HG02763 (cell line): ENCODE measurements around the gene SEC24B.

Experiments
- ATAC-seq: cut with Tn5 transposase; IDR thresholded peaks from one replicate; pipeline ENCODE4 v1.9.1; 2021; ENCODE audit warnings: mild to moderate bottlenecking, moderate library complexity; ENCODE audit not compliant: unreplicated experiment

Gene SEC24B

DNA sequence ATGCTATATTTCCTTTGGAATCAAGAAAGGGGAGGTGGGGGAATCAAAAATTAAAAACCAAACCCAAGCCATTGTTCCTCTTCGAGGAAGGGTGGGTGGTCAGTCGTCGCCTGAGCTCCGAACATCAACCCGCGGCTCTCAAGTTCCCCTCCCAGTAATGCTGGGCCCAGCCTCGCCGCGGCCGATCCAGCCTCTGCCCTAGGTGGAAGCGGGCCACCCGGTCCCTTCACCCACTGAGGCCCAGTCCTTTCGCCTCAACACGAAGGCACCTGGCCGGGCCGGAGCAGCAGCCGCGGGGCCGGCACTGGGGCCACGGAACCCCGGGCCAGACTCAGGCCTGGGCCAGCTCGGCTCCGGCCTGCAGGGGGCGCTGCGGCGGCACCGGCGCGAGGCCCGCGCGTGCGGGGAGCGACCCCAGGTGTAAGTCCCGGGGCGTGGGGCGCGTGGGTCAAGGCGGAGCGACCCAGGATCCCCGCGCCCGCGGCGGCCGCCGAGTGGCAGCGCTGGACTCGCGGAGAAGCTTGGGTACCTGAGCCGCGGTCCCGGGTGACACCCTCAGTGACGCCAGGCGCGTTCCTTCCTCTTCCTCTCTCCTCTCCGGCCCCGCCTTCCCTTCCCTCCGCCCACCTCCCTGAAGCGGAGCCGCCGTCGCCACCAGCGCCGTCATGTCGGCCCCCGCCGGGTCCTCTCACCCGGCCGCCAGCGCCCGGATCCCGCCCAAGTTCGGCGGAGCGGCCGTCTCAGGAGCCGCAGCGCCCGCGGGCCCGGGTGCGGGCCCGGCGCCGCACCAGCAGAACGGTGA is at the start of gene SEC24B:
Gene SEC24B (plus strand): TSS at position 611 of the 802 bp plus-strand sequence. CDS start 55 bp downstream, at position 666.
- ATAC-seq: peak; percentile 92

- no peak for ATAC-seq
Measured at GRCh38 chr4:109383823-109384222, 49.8 kb upstream of the SEC24B start.

DNA sequence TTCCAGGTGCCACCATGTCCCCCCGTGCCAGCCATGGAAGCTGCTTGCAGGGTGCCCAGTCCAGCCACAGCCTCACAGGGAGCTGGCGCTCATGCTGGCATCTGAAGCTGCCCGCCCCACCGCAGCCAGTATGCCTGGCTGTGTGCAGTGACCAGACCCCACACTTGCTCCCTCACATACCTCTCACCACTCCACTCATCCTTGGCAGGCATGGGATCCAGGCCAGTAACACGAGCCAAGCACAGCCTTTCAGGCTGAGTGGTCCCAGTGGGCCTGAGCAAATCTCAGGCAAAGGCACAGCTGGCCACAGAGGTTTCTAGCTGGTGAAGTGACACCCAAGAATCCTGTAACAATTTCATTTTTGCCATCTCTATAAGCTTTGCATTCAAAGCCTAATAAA is 48.4 kb upstream of the SEC24B start:
- no peak for ATAC-seq

GRCh38 chr4:109389369-109390114 is 44.1 kb upstream of the SEC24B start:
- peak; percentile 60 for ATAC-seq

- ATAC-seq: no peak
Measured at GRCh38 chr4:109390115-109390768, 43.4 kb upstream of the SEC24B start.

DNA sequence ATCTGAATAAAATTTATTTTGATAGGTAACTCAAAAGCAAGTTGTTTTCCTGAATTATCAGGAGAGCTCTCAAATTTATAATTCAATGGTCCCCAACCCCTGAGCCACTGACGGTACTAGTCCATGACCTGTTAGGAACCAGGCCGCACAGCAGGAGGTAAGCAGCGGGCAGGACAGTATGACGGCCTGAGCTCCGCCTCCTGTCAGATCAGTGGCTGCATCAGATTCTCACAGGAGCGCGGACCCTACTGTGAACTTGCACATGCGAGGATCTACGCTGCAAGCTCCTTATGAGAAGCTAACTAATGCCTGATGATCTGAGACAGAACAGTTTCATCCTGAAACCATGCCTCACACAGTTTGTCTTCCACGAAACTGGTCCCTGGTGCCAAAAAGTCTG is 37.9 kb upstream of the SEC24B start:
- ATAC-seq: no peak

GRCh38 chr4:109398928-109399327 is 34.7 kb upstream of the SEC24B start:
- ATAC-seq: no peak

DNA sequence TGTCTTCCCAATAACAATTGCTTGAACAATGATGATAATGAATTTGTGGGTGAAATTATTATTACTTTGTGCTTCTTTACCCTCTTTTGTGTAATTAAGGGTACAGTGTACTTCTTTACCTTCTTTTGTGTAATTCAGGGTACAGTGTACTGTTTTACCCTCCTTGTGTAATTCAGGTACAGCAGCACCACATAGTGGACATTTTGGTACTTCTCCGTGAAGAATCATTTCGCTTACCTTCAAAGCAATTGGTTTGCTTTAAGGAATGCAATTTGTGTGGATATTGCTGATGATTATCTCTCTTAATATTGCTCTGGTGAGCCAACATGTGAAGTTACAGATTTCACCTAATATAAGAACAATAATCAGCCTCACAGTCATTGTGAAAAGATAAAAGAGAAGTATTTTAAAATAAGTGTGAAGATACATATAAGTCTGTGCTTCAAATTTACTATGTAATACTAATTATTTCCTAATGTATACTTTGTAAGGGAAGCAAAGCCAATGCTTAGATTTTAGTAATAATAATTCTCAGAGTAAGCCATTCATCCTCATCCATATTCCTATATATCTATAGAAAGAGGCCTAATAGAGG is 27.2 kb upstream of the SEC24B start:
- peak; percentile 72 for ATAC-seq

DNA sequence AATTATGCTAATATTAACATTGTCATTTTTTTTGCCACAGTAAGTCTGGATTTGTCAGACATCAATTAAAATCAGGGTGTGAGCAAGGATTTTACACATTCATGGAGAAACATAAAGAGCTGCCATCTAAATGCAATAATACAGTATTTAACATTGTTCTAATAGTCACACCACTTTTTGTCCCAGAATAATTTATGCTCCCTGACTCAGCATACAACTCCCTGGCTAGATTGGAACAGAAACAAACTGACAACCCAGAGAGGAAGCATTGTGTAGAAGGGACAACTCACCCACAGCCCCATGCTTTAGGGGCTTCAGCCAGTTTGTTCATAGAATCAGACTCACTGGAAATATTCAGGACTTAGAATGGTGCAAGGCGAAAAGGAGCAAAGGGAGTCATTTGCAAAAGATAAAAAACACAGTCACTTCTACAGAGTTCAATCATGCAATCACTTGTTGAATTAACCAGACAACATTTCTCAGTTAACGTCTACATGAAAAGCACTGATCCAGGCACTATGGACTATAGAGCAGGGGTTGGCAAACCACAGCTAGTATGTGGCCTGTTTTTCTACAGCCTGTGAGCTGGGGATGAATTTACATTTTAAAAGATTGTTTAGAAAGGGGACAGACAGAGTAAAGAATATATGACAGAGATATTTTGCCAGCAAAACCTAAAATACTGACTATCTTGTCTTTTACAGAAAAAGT is 26.4 kb upstream of the SEC24B start:
- no peak for ATAC-seq

GRCh38 chr4:109408711-109409110 is 24.9 kb upstream of the SEC24B start:
- ATAC-seq: no peak

- ATAC-seq: no peak
Measured at GRCh38 chr4:109410226-109410625, 23.4 kb upstream of the SEC24B start.

DNA sequence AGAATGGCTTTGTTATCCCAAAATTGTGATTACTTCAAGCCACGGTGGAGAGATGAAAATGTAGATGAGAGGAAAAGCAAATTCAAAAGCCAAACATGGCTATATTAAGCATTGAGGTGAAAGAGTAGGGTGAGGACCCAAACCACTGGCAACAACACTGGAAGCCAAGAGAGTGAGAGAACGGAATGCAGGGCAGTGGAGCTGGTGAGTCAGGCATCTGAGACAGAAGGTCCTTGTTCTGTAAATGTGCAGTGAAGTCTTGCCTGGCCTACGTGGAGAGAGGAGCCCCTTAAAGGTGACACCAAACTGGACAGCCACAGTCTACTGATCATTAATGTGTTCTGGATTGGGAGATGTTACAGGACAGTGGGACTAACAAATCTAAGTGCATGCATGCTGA is 22.8 kb upstream of the SEC24B start:
- ATAC-seq: no peak

GRCh38 chr4:109411964-109412363 is 21.7 kb upstream of the SEC24B start:
- ATAC-seq: no peak

GRCh38 chr4:109412776-109413175 is 20.8 kb upstream of the SEC24B start:
- ATAC-seq: no peak

DNA sequence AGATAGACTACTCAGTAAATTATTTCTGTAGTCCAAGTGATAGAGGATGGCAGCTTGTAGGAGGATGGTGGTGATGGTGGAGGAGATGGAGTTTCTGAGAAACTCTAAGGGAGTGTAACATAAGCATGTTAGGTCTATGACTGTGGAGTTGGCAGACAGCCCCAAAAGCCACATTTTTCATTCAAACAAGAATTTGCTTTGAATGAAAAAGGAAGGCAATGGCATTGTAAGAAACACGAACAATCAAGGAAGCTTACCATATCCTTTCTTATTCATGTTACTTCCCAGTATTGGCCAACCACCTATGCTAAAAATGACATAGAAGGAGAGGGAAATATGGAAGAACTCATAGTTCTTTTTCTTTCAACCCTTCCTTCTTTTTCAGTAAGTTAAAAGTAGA is 18.7 kb upstream of the SEC24B start:
- ATAC-seq: no peak

GRCh38 chr4:109418588-109418987 is 15.0 kb upstream of the SEC24B start:
- ATAC-seq: no peak

GRCh38 chr4:109419679-109420078 is 13.9 kb upstream of the SEC24B start:
- no peak for ATAC-seq

GRCh38 chr4:109424093-109424841 is 9.3 kb upstream of the SEC24B start:
- no peak for ATAC-seq

GRCh38 chr4:109425405-109425804 is 8.2 kb upstream of the SEC24B start:
- ATAC-seq: no peak

GRCh38 chr4:109429545-109429944 is 4.1 kb upstream of the SEC24B start:
- ATAC-seq: no peak
